Measurements from ENCODE around the gene TMEM229A. TPM values are rescaled to one million over a fixed set of nuclear protein-coding genes. Genes with fewer than 3 reads are reported as not detected.

The TMEM229A gene
- total RNA-seq, 1 donor, result not detected

DNA sequence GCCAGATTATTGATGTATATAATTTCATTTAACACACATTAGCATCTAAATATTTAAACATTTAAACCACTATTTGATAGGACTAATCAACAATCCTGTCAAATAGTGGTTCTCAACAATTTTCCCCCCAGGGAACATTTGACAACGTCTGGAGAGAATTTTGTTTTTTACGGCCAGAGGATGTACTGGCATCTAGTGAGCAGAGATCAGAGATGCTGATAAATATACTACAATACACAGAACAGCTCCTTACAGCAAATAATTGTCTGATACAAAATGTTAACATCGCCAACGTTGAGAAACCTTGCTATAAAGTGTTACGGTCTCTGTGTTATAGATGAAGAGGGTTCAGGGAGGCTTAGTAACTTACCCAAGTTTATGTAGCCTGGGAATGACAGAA lies 25.0 kb upstream of the TMEM229A start:
- H3K27ac ChIP-seq (ENCODE audit: low read depth, low read length), result no peak overlapping the region
- no peaks in the 10 kb centered on the region for H4K20me1 ChIP-seq (ENCODE audit: insufficient read depth, low read length)
- DNase-seq (ENCODE audit: insufficient read length, low spot score, missing footprints), result no peak
- H3K79me2 ChIP-seq (ENCODE audit: insufficient read depth, low read length), result no peaks in the 10 kb centered on the region
- no peak overlapping the region for H3K4me2 ChIP-seq (ENCODE audit: insufficient read depth, low read length)
- no peaks in the 10 kb centered on the region for H3K9me3 ChIP-seq (ENCODE audit: low read depth, low read length)
- no peak overlapping the region for H2AFZ ChIP-seq (ENCODE audit: low read length)
- no peak overlapping the region for H3K4me3 ChIP-seq (ENCODE audit: insufficient read depth, low read length)
- no peaks in the 10 kb centered on the region for H3K36me3 ChIP-seq (ENCODE audit: insufficient read depth, low read length)
- H3K4me1 ChIP-seq (ENCODE audit: insufficient read depth, low read length), result no peaks in the 10 kb centered on the region
- TF ChIP-seq, protein P1, sequence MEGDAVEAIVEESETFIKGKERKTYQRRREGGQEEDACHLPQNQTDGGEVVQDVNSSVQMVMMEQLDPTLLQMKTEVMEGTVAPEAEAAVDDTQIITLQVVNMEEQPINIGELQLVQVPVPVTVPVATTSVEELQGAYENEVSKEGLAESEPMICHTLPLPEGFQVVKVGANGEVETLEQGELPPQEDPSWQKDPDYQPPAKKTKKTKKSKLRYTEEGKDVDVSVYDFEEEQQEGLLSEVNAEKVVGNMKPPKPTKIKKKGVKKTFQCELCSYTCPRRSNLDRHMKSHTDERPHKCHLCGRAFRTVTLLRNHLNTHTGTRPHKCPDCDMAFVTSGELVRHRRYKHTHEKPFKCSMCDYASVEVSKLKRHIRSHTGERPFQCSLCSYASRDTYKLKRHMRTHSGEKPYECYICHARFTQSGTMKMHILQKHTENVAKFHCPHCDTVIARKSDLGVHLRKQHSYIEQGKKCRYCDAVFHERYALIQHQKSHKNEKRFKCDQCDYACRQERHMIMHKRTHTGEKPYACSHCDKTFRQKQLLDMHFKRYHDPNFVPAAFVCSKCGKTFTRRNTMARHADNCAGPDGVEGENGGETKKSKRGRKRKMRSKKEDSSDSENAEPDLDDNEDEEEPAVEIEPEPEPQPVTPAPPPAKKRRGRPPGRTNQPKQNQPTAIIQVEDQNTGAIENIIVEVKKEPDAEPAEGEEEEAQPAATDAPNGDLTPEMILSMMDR (IDR thresholded peaks at IDR 0.05; ENCODE audit: extremely low read depth, low read depth, low read length), result no peak
- no peaks in the 10 kb centered on the region for H3K27me3 ChIP-seq (ENCODE audit: insufficient read depth, low read length)

DNA sequence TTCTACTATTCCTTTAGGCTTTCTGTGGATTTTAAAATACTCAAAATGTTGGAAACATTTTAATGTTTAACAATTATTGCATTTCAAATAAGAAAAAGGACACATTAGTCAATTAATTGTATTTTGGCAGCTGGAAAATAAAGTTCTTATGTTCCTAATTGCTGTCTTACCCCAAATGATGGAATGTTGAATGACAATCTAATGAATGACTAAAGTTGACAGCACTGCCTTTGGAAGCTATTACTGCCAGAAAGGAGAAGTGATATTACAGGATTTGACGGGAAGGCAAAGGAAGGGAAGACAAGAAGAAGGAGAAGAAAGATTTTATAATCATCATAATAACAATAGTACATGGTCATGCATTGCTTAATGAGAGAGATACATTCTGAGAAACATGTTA lies 23.4 kb upstream of the TMEM229A start:
- Histone ChIP-seq H3K4me2 (ENCODE audit: insufficient read depth, low read length) (no peak overlapping the region), H3K9me3 (ENCODE audit: low read depth, low read length) (no peaks in the 10 kb centered on the region), H3K27me3 (ENCODE audit: insufficient read depth, low read length) (no peaks in the 10 kb centered on the region), H4K20me1 (ENCODE audit: insufficient read depth, low read length) (no peaks in the 10 kb centered on the region), H3K79me2 (ENCODE audit: insufficient read depth, low read length) (no peaks in the 10 kb centered on the region), H3K4me1 (ENCODE audit: insufficient read depth, low read length) (no peaks in the 10 kb centered on the region), H2AFZ (ENCODE audit: low read length) (no peak overlapping the region), H3K36me3 (ENCODE audit: insufficient read depth, low read length) (no peaks in the 10 kb centered on the region), H3K4me3 (ENCODE audit: insufficient read depth, low read length) (no peak overlapping the region), H3K27ac (ENCODE audit: low read depth, low read length) (no peak overlapping the region)
- DNase-seq (ENCODE audit: insufficient read length, low spot score, missing footprints), result no peak
- TF ChIP-seq, protein P1 (IDR thresholded peaks at IDR 0.05; ENCODE audit: extremely low read depth, low read depth, low read length), result no peak

DNA sequence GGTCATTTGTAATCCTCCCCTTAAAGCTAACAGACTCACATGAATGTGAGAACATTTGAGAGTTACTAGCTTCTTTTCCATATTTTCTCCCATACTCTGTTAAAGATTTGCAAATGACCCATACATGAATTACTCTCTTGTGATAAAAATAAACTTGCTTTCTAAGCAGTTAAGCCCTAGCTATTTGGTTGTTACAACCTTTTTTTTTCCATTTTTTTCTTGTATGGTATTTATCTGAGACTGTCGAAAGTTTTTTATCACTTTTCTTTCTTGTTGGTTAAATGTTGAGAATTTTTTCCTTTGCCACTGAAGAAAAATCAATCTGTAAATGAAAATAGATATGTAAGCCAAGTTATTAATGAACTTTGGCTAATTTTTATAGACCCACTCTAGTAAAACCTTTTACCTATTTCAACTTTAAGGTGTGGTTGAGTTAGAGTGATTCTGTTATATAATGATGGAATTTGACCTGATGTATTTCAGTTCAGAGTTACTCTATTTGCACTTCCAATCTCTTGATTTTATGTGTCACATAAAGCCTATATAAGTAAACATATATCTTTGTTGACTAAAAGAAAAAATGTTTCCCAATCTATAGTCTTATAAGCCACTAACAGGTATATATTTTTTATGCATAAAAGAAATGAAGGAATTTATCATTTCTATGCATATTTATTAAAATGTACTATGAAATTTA lies 19.0 kb upstream of the TMEM229A start:
- no peak overlapping the region for H3K4me3 ChIP-seq (ENCODE audit: insufficient read depth, low read length)
- H3K36me3 ChIP-seq (ENCODE audit: insufficient read depth, low read length), result no peaks in the 10 kb centered on the region
- no peak for DNase-seq (ENCODE audit: insufficient read length, low spot score, missing footprints)
- TF ChIP-seq, protein P1 (IDR thresholded peaks at IDR 0.05; ENCODE audit: extremely low read depth, low read depth, low read length), result no peak
- H2AFZ ChIP-seq (ENCODE audit: low read length), result no peak overlapping the region
- no peaks in the 10 kb centered on the region for H3K79me2 ChIP-seq (ENCODE audit: insufficient read depth, low read length)
- no peaks in the 10 kb centered on the region for H3K4me1 ChIP-seq (ENCODE audit: insufficient read depth, low read length)
- H4K20me1 ChIP-seq (ENCODE audit: insufficient read depth, low read length), result no peaks in the 10 kb centered on the region
- no peak overlapping the region for H3K27ac ChIP-seq (ENCODE audit: low read depth, low read length)
- H3K27me3 ChIP-seq (ENCODE audit: insufficient read depth, low read length), result no peaks in the 10 kb centered on the region
- no peaks in the 10 kb centered on the region for H3K9me3 ChIP-seq (ENCODE audit: low read depth, low read length)
- H3K4me2 ChIP-seq (ENCODE audit: insufficient read depth, low read length), result no peak overlapping the region

DNA sequence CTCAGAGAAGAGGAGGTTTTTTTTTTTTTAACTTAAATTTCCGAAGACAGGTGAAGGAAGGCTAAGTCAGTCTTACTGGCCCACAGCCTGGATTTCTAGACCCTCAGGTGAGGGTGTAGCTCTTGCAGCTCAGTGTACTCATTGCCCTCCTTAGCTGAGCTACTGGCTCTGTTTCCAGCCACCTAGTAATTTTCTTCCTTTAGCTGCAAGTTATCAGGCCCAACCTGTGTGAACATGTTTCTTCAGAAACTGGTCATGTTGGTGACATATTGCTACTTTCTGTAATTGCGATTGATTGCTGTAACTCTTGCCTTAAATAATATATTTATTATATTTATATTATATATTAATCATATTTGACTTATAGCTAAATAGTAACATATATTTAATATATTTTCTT lies 10.0 kb upstream of the TMEM229A start:
- Histone ChIP-seq H3K36me3 (ENCODE audit: insufficient read depth, low read length) (no peaks in the 10 kb centered on the region), H3K27me3 (ENCODE audit: insufficient read depth, low read length) (no peaks in the 10 kb centered on the region), H2AFZ (ENCODE audit: low read length) (no peak overlapping the region), H3K4me3 (ENCODE audit: insufficient read depth, low read length) (no peak overlapping the region), H3K4me2 (ENCODE audit: insufficient read depth, low read length) (no peak overlapping the region), H4K20me1 (ENCODE audit: insufficient read depth, low read length) (no peaks in the 10 kb centered on the region), H3K9me3 (ENCODE audit: low read depth, low read length) (no peaks in the 10 kb centered on the region), H3K4me1 (ENCODE audit: insufficient read depth, low read length) (no peaks in the 10 kb centered on the region), H3K79me2 (ENCODE audit: insufficient read depth, low read length) (no peaks in the 10 kb centered on the region), H3K27ac (ENCODE audit: low read depth, low read length) (no peak overlapping the region)
- DNase-seq (ENCODE audit: insufficient read length, low spot score, missing footprints), result no peak
- TF ChIP-seq, protein P1 (IDR thresholded peaks at IDR 0.05; ENCODE audit: extremely low read depth, low read depth, low read length), result no peak
